ENCODE results near the gene FAM107B.

GRCh38 chr10:14613588-14613920 lies 161.1 kb downstream of the FAM107B start:
- TF ChIP-seq CTCF (IDR thresholded peaks at IDR 0.05): no peak
- TF ChIP-seq POLR2A (IDR thresholded peaks at IDR 0.05): no peak

Measured in right lobe of liver (tissue), 4 donors.